PC-3 (cell line): ENCODE results near the gene TRNP1. TPM values are rescaled to one million over a fixed set of nuclear protein-coding genes. Genes with fewer than 3 reads are reported as not detected.

Experiments
- ATAC-seq: fragments of 200-7000 bp; cut with Tn5 transposase; 2 replicates; pipeline ENCODE4 v1.9.1; 2020; ENCODE audit warnings: mild to moderate bottlenecking, moderate library complexity
- BruUV-seq: library from RNA; stranded (reverse); fragments of 400-500 nt; replicated peaks from 2 replicates; lab custom pipeline; 2021; lab: Mats Ljungman, UMichigan
- CTCF ChIA-PET: fragments of 300-600 bp; sonication (Branson Sonifier 250); formaldehyde crosslinking; loops from one replicate; lab custom pipeline; 2022; ENCODE audit warnings: antibody characterized with exemption; lab: Charles Lee
- POLR2A ChIA-PET: fragments of 300-600 bp; sonication (Branson Sonifier 250); formaldehyde crosslinking; loops from one replicate; lab custom pipeline; 2022; ENCODE audit warnings: antibody characterized with exemption; ENCODE audit not compliant: unreplicated experiment; lab: Charles Lee
- DNase-seq: peaks from one replicate; pipeline ENCODE4 v3.0.0-alpha.2; 2015
- H2AFZ ChIP-seq: fragments of 300-600 bp; sonication (generic); 2 replicates; pipeline ENCODE4 v1.6.0; 2016; ENCODE audit warnings: antibody characterized with exemption, low read length
- H3F3A ChIP-seq: fragments of 300-600 bp; sonication (generic); one replicate; pipeline ENCODE4 v1.6.0; 2017; ENCODE audit warnings: antibody characterized with exemption, low read length, control low read depth, mild to moderate bottlenecking; ENCODE audit not compliant: unreplicated experiment
- H3K27ac ChIP-seq: fragments of 300-600 bp; sonication (generic); 2 replicates; pipeline ENCODE4 v1.5.1; 2016; ENCODE audit warnings: mild to moderate bottlenecking, low read length
- H3K27me3 ChIP-seq: fragments of 300-600 bp; sonication (generic); 2 replicates; pipeline ENCODE4 v1.6.1; 2016; ENCODE audit warnings: low read length, mixed read lengths
- H3K36me3 ChIP-seq: fragments of 300-600 bp; sonication (generic); 2 replicates; pipeline ENCODE4 v1.6.1; 2016; ENCODE audit warnings: low read depth, mixed run types, low read length, mixed read lengths
- H3K4me1 ChIP-seq: fragments of 300-600 bp; sonication (generic); 2 replicates; pipeline ENCODE4 v1.5.1; 2016; ENCODE audit warnings: low read length; ENCODE audit not compliant: insufficient read depth
- H3K4me2 ChIP-seq: fragments of 300-600 bp; sonication (generic); 2 replicates; pipeline ENCODE4 v1.6.0; 2016; ENCODE audit warnings: low read length
- H3K4me3 ChIP-seq: fragments of 300-600 bp; sonication (generic); 2 replicates; pipeline ENCODE4 v1.5.1; 2016; ENCODE audit warnings: mild to moderate bottlenecking, low read length, mixed read lengths
- H3K79me2 ChIP-seq: fragments of 300-600 bp; sonication (generic); 2 replicates; pipeline ENCODE4 v1.6.1; 2017; ENCODE audit warnings: low read length, mixed read lengths
- H3K9ac ChIP-seq: fragments of 300-600 bp; sonication (generic); 2 replicates; pipeline ENCODE4 v1.6.0; 2016; ENCODE audit warnings: mild to moderate bottlenecking, low read length
- H3K9me2 ChIP-seq: fragments of 300-600 bp; sonication (generic); replicated peaks from 2 replicates; pipeline ENCODE4 v1.6.1; 2016; ENCODE audit warnings: mixed run types, low read length, mixed read lengths
- H3K9me3 ChIP-seq: fragments of 300-600 bp; sonication (generic); 2 replicates; pipeline ENCODE4 v1.6.1; 2016; ENCODE audit warnings: low read length, mixed read lengths
- H4K20me1 ChIP-seq: fragments of 300-600 bp; sonication (generic); 2 replicates; pipeline ENCODE4 v1.6.1; 2016; ENCODE audit warnings: low read length, mixed read lengths
- EZH2 ChIP-seq: fragments of 300-600 bp; sonication (generic); IDR thresholded peaks from one replicate; pipeline ENCODE4 v1.6.1; 2017; ENCODE audit warnings: antibody characterized with exemption, mild to moderate bottlenecking, low read length; ENCODE audit not compliant: unreplicated experiment
- EZH2phosphoT487 ChIP-seq: fragments of 300-600 bp; sonication (generic); IDR thresholded peaks from 2 replicates; pipeline ENCODE4 v1.6.1; 2018; ENCODE audit warnings: mild to moderate bottlenecking, antibody characterized with exemption, low read length, borderline replicate concordance
- intact Hi-C: fragments of 100-400 bp; cut with micrococcal nuclease; formaldehyde crosslinking; loops from 2 replicates; pipeline ENCODE4 v1.9.0; 2023
- total RNA-seq: library from RNA; depleted of rRNA; stranded (reverse); fragments of >200 nt; gene quantifications from 2 replicates; pipeline ENCODE4 v1.2.3, GENCODE V29; 2014
- TF ChIP-seq, protein P1 (sequence below): fragments of 300-600 bp; sonication (generic); conservative IDR thresholded peaks from 2 replicates; pipeline ENCODE4 v1.5.1; 2017; ENCODE audit warnings: antibody characterized with exemption, low read depth, mild to moderate bottlenecking, low read length

TRNP1 gene
- total RNA-seq, 1 experiment from 2014 or later: 108 TPM

DNA sequence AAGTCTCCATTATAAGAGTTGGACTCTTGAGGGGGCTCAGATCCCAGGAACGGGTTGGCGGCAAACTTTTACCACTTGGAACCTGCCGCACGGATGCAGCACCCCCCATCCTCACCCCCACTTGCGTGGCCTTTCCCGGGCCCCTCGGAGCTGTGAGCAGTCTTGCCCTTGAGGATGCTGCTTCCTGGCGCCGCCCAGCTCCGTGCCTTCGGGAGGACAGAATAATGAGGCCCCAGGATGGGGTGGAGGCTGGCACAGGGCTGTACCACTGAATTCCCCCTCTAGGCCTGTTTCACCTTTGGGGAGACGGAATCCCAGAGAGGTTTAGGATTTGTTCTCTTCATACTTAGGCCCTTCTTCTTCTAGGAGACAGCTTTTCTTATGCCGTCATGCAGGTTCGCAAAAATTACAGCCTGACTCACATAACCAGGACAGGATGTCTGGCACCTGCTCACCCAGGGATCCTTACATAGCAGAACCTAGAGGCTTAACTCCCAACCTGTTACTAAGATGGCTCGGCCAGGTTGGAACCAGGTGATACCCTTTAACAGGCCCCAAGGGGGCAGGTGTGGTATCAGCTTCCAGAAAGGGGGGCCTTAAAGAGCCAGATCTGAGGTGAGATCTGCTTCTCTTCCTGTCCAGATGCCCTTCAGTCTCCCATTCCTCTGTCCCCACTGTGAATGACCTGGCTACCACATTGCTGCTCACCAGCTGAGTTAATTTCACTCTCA, 1.5 kb downstream of the TRNP1 start:
- TSS peak; percentile 36 for BruUV-seq
- TF ChIP-seq EZH2: no peak
- TF ChIP-seq EZH2phosphoT487: no peak
- TF ChIP-seq, protein P1, sequence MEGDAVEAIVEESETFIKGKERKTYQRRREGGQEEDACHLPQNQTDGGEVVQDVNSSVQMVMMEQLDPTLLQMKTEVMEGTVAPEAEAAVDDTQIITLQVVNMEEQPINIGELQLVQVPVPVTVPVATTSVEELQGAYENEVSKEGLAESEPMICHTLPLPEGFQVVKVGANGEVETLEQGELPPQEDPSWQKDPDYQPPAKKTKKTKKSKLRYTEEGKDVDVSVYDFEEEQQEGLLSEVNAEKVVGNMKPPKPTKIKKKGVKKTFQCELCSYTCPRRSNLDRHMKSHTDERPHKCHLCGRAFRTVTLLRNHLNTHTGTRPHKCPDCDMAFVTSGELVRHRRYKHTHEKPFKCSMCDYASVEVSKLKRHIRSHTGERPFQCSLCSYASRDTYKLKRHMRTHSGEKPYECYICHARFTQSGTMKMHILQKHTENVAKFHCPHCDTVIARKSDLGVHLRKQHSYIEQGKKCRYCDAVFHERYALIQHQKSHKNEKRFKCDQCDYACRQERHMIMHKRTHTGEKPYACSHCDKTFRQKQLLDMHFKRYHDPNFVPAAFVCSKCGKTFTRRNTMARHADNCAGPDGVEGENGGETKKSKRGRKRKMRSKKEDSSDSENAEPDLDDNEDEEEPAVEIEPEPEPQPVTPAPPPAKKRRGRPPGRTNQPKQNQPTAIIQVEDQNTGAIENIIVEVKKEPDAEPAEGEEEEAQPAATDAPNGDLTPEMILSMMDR: no peak
- H2AFZ ChIP-seq: no peak overlapping the region
- H3K9me3 ChIP-seq: no peaks in the 10 kb centered on the region
- ATAC-seq (no peak), DNase-seq (peak; percentile 56)
- H3K36me3 ChIP-seq: peaks cover 12% of the 10 kb centered on the region
- H3K9ac ChIP-seq: peak overlapping the region; percentile 82
- peaks cover 23% of the 10 kb centered on the region for H3F3A ChIP-seq
- intact Hi-C loops: no loop called here
- H3K79me2 ChIP-seq: peaks cover 56% of the 10 kb centered on the region
- H3K4me1 ChIP-seq: peaks cover 70% of the 10 kb centered on the region
- ChIA-PET POLR2A (interaction anchor here (0.5 kb wide), 1 partner anchor 28 kb away, joined by 10 read pairs; no protein-coding TSS in a partner anchor), CTCF (interaction anchor here (0.5 kb wide), 2 partner anchors 12 to 29 kb away, joined by 3 to 5 read pairs; no protein-coding TSS in a partner anchor)
- peak overlapping the region; percentile 88 for H3K4me3 ChIP-seq
- peak overlapping the region; percentile 49 for H3K27ac ChIP-seq
- H4K20me1 ChIP-seq: peaks cover 27% of the 10 kb centered on the region
- H3K9me2 ChIP-seq: no peaks in the 10 kb centered on the region
- peak overlapping the region; percentile 90 for H3K4me2 ChIP-seq
- no peaks in the 10 kb centered on the region for H3K27me3 ChIP-seq

DNA sequence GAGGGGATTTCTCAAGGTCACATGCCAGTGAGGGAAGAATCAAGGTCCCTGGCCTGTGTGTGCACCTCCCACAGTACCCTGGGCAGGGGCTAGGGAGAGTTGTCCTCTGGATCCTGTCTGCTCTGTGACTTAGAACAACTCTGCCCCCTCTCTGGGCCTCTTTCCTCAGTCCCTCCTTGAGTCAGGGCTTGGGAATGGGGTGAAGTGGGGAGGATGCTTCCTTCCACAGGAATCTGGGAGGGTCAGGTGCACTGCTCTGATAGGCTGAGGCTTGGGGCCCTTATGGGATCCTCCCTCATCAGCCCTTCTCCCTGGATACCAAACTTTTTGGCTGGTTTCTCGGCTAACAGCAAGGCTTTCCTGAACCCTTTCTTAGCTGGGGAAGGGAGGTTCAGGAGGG, 2.5 kb downstream of the TRNP1 start:
- Histone ChIP-seq H3K9ac (peak overlapping the region; percentile 82; the same call in 1 of the 2 replicates), H3K4me3 (peak overlapping the region; percentile 88), H3K9me3 (no peaks in the 10 kb centered on the region), H3K79me2 (peaks cover 57% of the 10 kb centered on the region), H4K20me1 (peaks cover 27% of the 10 kb centered on the region), H2AFZ (no peak overlapping the region), H3K9me2 (no peaks in the 10 kb centered on the region), H3K4me2 (peak overlapping the region; percentile 90), H3F3A (peaks cover 19% of the 10 kb centered on the region), H3K4me1 (peaks cover 74% of the 10 kb centered on the region), H3K36me3 (peaks cover 12% of the 10 kb centered on the region), H3K27ac (peak overlapping the region; percentile 27), H3K27me3 (no peaks in the 10 kb centered on the region)
- POLR2A ChIA-PET: no interaction called here
- CTCF ChIA-PET: interaction anchor here (0.8 kb wide), 1 partner anchor 34 kb away, joined by 3 read pairs; no protein-coding TSS in a partner anchor
- no peak for TF ChIP-seq EZH2phosphoT487
- TF ChIP-seq, protein P1: no peak
- no peak for TF ChIP-seq EZH2
- intact Hi-C loops: loop anchor here (2.0 kb wide), 2 partner anchors 35 to 101 kb away; no protein-coding TSS in a partner anchor
- BruUV-seq: no TSS peak
- peak; percentile 71 for DNase-seq
- peak; percentile 5; the same call in 1 of the 2 replicates for ATAC-seq
